WTC11 (cell line): ENCODE measurements around the gene OR5K1. TPM values are rescaled to one million over a fixed set of nuclear protein-coding genes. Genes with fewer than 3 reads are reported as not detected.

Source experiments
- ATAC-seq: fragments of 200-7000 bp; cut with Tn5 transposase; 2 replicates; pipeline ENCODE4 v1.10.0; 2021; ENCODE audit warnings: mild to moderate bottlenecking, moderate library complexity
- CTCF ChIA-PET: fragments of 300-600 bp; sonication (Branson Sonifier 250); formaldehyde crosslinking; loops from one replicate; lab custom pipeline; 2021; ENCODE audit warnings: antibody characterized with exemption; lab: Charles Lee
- POLR2A ChIA-PET: fragments of 350-600 bp; sonication (Branson Sonifier 250); formaldehyde crosslinking; loops from one replicate; lab custom pipeline; 2021; ENCODE audit warnings: antibody characterized with exemption; lab: Charles Lee
- DNase-seq: peaks from one replicate; pipeline ENCODE4 v3.0.0; 2021; ENCODE audit warnings: low spot score
- H3K27ac Mint-ChIP-seq: 2 replicates; pipeline ENCODE4 v1.8.0; 2021; ENCODE audit warnings: mixed read lengths
- H3K27me3 Mint-ChIP-seq: 2 replicates; pipeline ENCODE4 v1.8.0; 2021; ENCODE audit warnings: low read depth, mild to moderate bottlenecking, moderate library complexity, mixed read lengths
- H3K36me3 Mint-ChIP-seq: 2 replicates; pipeline ENCODE4 v1.8.0; 2021; ENCODE audit warnings: mixed read lengths
- H3K4me1 Mint-ChIP-seq: 2 replicates; pipeline ENCODE4 v1.8.0; 2022; ENCODE audit warnings: mixed read lengths
- H3K4me3 Mint-ChIP-seq: 2 replicates; pipeline ENCODE4 v1.8.0; 2021; ENCODE audit warnings: mild to moderate bottlenecking, moderate library complexity, mixed read lengths
- H3K9me3 Mint-ChIP-seq: 2 replicates; pipeline ENCODE4 v1.8.0; 2021; ENCODE audit warnings: mixed read lengths
- EMX1 ChIP-seq: fragments of 250-450 bp; sonication (Bioruptor Pico); IDR thresholded peaks from 2 replicates; pipeline ENCODE4 v1.8.0; 2021; ENCODE audit warnings: mild to moderate bottlenecking
- ERG ChIP-seq: fragments of 250-450 bp; sonication (Bioruptor Pico); IDR thresholded peaks from 2 replicates; pipeline ENCODE4 v1.8.0; 2021; ENCODE audit warnings: mild to moderate bottlenecking
- FOXP1 ChIP-seq: sonication (generic); formaldehyde crosslinking; IDR thresholded peaks from 2 replicates; pipeline ENCODE4 v1.8.0; 2022; ENCODE audit warnings: missing genetic modification reagents, mild to moderate bottlenecking, moderate library complexity, borderline replicate concordance
- GABPB1 ChIP-seq: sonication (generic); formaldehyde crosslinking; IDR thresholded peaks from 2 replicates; pipeline ENCODE4 v1.8.1; 2023; ENCODE audit warnings: mild to moderate bottlenecking, missing genetic modification reagents
- JAZF1 ChIP-seq: fragments of 250-450 bp; sonication (Bioruptor Pico); IDR thresholded peaks from 2 replicates; pipeline ENCODE4 v1.9.0; 2021; ENCODE audit warnings: moderate library complexity, mild to moderate bottlenecking, inconsistent platforms
- NFE2L1 ChIP-seq: sonication (generic); formaldehyde crosslinking; IDR thresholded peaks from 2 replicates; pipeline ENCODE4 v1.8.1; 2023; ENCODE audit warnings: missing genetic modification reagents
- PREB ChIP-seq: sonication (generic); formaldehyde crosslinking; IDR thresholded peaks from 2 replicates; pipeline ENCODE4 v1.8.1; 2022; ENCODE audit warnings: mild to moderate bottlenecking, missing genetic modification reagents, moderate library complexity, borderline replicate concordance
- TCF7 ChIP-seq: sonication (generic); formaldehyde crosslinking; IDR thresholded peaks from 2 replicates; pipeline ENCODE4 v1.8.0; 2022; ENCODE audit warnings: mild to moderate bottlenecking, low read depth, missing genetic modification reagents, moderate library complexity
- TEAD4 ChIP-seq: sonication (generic); formaldehyde crosslinking; IDR thresholded peaks from 2 replicates; pipeline ENCODE4 v1.8.0; 2022; ENCODE audit warnings: mild to moderate bottlenecking, missing genetic modification reagents
- USF1 ChIP-seq: sonication (generic); formaldehyde crosslinking; IDR thresholded peaks from 2 replicates; pipeline ENCODE4 v1.8.0; 2022; ENCODE audit warnings: mild to moderate bottlenecking, missing genetic modification reagents
- ZBTB43 ChIP-seq: sonication (generic); formaldehyde crosslinking; IDR thresholded peaks from 2 replicates; pipeline ENCODE4 v1.8.1; 2023; ENCODE audit warnings: mild to moderate bottlenecking, missing genetic modification reagents
- ZNF425 ChIP-seq: fragments of 250-450 bp; sonication (Bioruptor Pico); conservative IDR thresholded peaks from 2 replicates; pipeline ENCODE4 v1.9.0; 2021; ENCODE audit warnings: mild to moderate bottlenecking
- ZNF512 ChIP-seq: sonication (generic); formaldehyde crosslinking; IDR thresholded peaks from 2 replicates; pipeline ENCODE4 v1.8.1; 2022; ENCODE audit warnings: missing genetic modification reagents, borderline replicate concordance
- ZSCAN18 ChIP-seq: fragments of 250-450 bp; sonication (Bioruptor Pico); IDR thresholded peaks from 2 replicates; pipeline ENCODE4 v2.1.2; 2022; ENCODE audit warnings: mild to moderate bottlenecking, moderate library complexity
- total RNA-seq: library from RNA; stranded (reverse); gene quantifications from 3 replicates; pipeline ENCODE4 v1.2.3, GENCODE V29; 2021

Gene OR5K1
- total RNA-seq, 1 experiment from 2014 or later, result not detected

GRCh38 chr3:98460220-98460619, 2.8 kb upstream of the OR5K1 start (continued):
- TF ChIP-seq ZNF425 (no peak), FOXP1 (no peak), PREB (no peak), EMX1 (CRISPR knock-in tag) (no peak), ZBTB43 (CRISPR knock-in tag) (no peak), TEAD4 (CRISPR knock-in tag) (no peak), JAZF1 (CRISPR knock-in tag) (no peak), ZNF512 (CRISPR knock-in tag) (no peak)
- TF ChIP-seq, all 79 proteins: peak for 0

- Mint-ChIP-seq H3K27me3 (no peaks in the 10 kb centered on the region), H3K36me3 (peaks cover 3% of the 10 kb centered on the region; the same call in 1 of the 2 replicates), H3K9me3 (peaks cover 43% of the 10 kb centered on the region), H3K4me1 (no peaks in the 10 kb centered on the region), H3K27ac (no peak overlapping the region), H3K4me3 (no peak overlapping the region)
- ATAC-seq (peak; percentile 41; the same call in 1 of the 2 replicates), DNase-seq (no peak)
- TF ChIP-seq USF1 (CRISPR knock-in tag) (no peak), TCF7 (CRISPR knock-in tag) (no peak), GABPB1 (CRISPR knock-in tag) (peak; percentile 57; the same call in 1 of the 2 replicates), NFE2L1 (CRISPR knock-in tag) (no peak), ZSCAN18 (CRISPR knock-in tag) (no peak)
- ChIA-PET POLR2A (no interaction called here), CTCF (no interaction called here)
These were observed 19.9 kb downstream of the OR5K1 start for GRCh38 chr3:98482717-98483482.

- no peak for TF ChIP-seq ERG (CRISPR knock-in tag)
- TF ChIP-seq, all 79 proteins: peak for 0
- H3K27me3 Mint-ChIP-seq, result no peaks in the 10 kb centered on the region
- H3K4me3 Mint-ChIP-seq, result no peak overlapping the region
- DNase-seq, result no peak
- ChIA-PET POLR2A (no interaction called here), CTCF (no interaction called here)
- no peak for ATAC-seq
- peaks cover 48% of the 10 kb centered on the region for H3K9me3 Mint-ChIP-seq
- peaks cover 3% of the 10 kb centered on the region; the same call in 1 of the 2 replicates for H3K36me3 Mint-ChIP-seq
- H3K4me1 Mint-ChIP-seq, result no peaks in the 10 kb centered on the region
- no peak overlapping the region for H3K27ac Mint-ChIP-seq
These were observed 20.6 kb downstream of the OR5K1 start for GRCh38 chr3:98483626-98484025.
